Fibroblast of villous mesenchyme (primary cell): Measurements from ENCODE around the gene PPP4R3B. TPM values are rescaled to one million over a fixed set of nuclear protein-coding genes. Genes with fewer than 3 reads are reported as not detected.
A peak's percentile ranks its signal among the peaks of the same experiment; 100 is the strongest.
"Not testable (repeated sequence)": the region's sequence is repeated elsewhere in the genome, so short reads cannot be mapped to it uniquely, and the experiment has no call there.

Source experiments
- DNase-seq: peaks from one replicate; pipeline ENCODE4 v3.0.0-alpha.2; 2010; ENCODE audit warnings: low read depth
- H3K4me3 ChIP-seq: 2 replicates; pipeline ENCODE4 v1.5.1; 2011; ENCODE audit warnings: low read depth, mild to moderate bottlenecking, low read length
- CTCF ChIP-seq: IDR thresholded peaks from 2 replicates; pipeline ENCODE4 v1.5.1; 2012; ENCODE audit warnings: low read depth, mild to moderate bottlenecking, low read length; ENCODE audit not compliant: insufficient read depth
- total RNA-seq: library from RNA; depleted of rRNA; stranded (reverse); fragments of >200 nt; gene quantifications from 2 replicates; pipeline ENCODE4 v1.2.3, GENCODE V29; 2012

Gene PPP4R3B
- total RNA-seq, 1 donor: 47.5 TPM

DNA sequence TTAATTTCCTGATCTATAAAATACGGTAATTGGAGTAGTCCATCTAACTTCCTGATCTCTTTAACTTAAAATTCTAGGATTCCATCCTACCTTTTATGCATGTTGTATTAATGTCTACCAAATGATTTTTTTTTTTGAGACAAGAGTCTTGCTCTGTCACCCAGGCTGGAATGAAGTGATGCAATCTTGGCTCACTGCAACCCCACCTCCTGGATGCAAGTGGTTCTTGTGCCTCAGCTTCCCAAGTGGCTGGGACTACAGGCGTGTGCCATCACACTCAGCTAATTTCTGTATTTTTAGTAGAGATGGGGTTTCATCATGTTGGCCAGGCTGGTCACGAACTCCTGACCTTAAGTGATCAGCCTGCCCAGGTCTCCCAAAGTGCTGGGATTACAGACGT lies 50.1 kb downstream of the PPP4R3B start:
- no peak for TF ChIP-seq CTCF
- no peak overlapping the region for H3K4me3 ChIP-seq
- DNase-seq: no peak

DNA sequence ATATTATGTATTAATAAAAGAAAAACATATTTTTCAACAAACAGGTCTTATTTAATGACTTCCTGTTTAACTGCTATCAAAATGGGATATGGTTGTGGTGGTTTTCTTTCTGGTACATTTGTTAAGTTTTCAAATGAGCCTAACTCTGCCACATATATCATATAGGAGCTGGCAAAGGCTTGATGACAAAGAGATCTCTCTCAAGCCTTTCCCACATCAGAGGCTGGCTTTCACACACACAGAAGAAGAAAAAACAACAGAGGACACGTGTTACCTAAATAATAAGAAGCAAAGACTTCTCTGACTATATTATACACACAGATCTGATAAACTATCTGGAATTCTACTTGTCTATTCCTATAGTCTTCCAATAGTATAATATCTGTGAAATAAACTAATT lies 51.8 kb downstream of the PPP4R3B start:
- TF ChIP-seq CTCF: no peak
- no peak overlapping the region for H3K4me3 ChIP-seq
- DNase-seq: no peak

DNA sequence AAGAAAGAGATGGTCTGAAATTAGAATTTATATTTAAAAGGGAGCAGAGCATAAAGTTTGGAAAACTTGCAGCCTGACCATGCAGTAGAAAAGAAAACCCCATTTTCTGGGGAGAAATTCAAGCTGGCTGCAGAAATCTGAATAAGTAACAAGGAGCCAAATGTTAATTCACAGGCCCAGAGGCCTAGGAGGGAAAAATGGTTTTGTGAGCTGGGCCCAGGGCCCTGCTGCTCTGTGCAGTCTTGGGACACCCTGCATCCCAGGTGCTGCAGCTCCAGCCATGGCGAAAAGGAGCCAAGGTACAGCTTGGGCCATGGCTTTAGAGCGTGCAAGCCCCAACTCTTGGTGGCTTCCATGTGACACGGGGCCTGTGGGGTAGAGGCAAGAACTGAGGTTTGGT lies 56.6 kb downstream of the PPP4R3B start:
- no peak for TF ChIP-seq CTCF
- no peak for DNase-seq
- H3K4me3 ChIP-seq: no peak overlapping the region

DNA sequence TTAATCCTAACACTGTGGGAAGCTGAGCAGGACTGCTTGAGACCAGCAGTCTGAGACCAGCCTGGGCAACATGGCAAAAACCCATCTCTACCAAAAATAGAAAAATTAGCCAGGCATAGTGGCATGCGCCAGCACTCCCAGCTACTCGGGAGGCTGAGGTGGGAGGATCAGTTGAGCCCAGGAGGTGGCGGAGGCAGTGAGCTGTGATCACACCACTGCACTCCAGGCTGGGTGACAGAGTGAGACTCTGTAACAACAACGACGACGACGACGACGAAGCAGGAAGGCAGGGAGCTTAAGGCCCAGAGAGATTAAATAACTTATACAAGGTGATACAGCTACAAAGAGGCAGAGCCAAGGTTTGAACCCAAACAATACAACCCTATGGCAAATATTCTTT lies 60.6 kb downstream of the PPP4R3B start:
- no peak overlapping the region for H3K4me3 ChIP-seq
- no peak for TF ChIP-seq CTCF
- no peak for DNase-seq

DNA sequence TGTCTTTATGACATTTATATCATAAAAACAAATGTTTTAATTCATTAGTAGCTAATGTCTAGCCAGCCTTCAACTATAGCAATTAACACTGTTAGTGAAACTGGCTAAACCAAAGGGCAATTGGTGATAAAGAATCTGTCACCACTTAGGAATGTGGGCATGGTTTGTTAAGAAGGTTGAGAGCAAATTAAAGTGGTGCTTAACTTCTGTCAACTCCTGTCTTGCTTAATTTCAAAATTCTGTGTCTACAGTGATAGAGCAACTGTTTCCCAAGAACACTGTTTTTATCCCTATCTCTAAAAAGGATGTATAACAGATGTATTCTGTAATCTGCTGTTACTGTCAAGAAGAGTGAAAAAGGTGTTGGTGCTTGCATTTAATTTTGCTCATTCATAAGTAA lies 61.4 kb downstream of the PPP4R3B start:
- no peak overlapping the region for H3K4me3 ChIP-seq
- peak; percentile 70 for DNase-seq
- TF ChIP-seq CTCF: no peak

DNA sequence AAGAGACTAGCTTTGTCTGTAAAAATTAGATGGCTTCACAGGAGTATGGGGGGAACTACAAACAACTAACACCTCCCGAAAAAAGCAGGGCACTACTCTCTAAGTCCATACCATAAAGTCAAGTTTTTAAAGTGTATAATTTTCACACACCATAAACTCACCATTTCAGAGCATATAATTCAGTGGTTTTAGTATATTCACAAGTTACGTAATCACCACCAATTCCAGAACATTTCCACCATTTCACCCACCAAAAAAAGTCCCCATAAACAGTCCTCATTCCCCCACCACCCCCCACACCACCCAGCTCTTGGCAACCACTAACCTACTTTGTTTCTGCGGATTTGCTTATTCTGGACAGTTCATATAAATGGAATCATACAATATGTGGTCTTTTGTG lies 64.1 kb downstream of the PPP4R3B start:
- H3K4me3 ChIP-seq: no peak overlapping the region
- no peak for DNase-seq
- TF ChIP-seq CTCF: no peak

DNA sequence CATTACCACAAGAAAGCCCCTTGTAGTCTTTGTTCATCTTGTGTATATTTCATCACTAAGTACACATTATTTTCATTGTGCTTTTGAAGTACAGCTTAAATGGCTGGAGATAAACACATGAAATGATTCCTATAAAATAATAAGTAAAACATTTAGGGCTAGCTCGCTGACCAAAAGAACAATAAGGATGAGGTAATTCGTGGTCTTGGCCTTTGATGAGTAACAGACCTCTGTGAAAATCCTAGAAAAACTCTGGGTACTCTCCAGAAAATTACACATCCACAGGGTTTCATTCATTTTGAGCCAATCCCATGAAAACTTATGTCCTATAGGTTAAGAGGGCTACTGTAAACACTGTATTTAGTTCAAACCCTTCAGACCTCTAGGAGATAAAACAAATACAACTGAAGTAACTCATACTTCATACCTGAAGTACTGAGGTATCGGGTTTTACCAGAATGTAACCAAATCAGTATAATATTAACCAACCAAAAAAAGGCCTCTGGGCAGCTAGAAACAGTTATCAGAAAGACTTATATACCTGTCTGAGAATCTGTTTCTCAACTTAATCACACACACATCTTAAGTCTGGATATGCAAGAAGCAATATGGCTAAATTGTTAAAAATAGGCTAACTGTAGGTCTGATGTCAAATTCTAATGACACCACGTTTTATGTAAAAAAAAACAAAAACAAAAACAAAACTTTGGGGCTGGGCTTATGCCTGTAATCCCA lies 66.9 kb downstream of the PPP4R3B start:
- H3K4me3 ChIP-seq: no peak overlapping the region
- no peak for TF ChIP-seq CTCF
- peak; percentile 59 for DNase-seq

DNA sequence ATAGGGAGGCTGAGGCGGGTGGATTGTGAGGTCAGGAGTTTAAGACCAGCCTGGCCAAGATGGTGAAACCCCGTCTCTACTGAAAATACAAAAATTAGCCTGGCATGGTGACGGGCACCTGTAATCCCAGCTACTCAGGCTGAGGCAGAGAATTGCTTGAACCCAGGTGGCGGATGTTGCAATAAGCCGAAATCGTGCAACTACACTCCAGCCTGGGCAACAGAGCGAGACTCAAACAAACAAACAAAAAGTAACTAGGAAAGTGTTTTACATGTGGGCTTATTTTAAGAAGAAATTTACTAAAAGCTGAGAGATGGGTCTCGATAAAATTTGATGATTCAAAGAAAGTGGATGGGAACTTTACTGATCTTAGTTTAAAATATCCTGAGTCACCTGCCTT lies 69.7 kb downstream of the PPP4R3B start:
- not testable (repeated sequence) for H3K4me3 ChIP-seq, DNase-seq
